HFF-Myc (cell line): ENCODE measurements around the gene OR10J5.
"Not testable (repeated sequence)": the region's sequence is repeated elsewhere in the genome, so short reads cannot be mapped to it uniquely, and the experiment has no call there.

Experiments
- DNase-seq: peaks from one replicate; pipeline ENCODE4 v3.0.0-alpha.2; 2011; ENCODE audit warnings: low read depth; ENCODE audit errors: extremely low read depth
- H3K4me3 ChIP-seq: replicated peaks from 2 replicates; pipeline ENCODE4 v1.5.1; 2011; ENCODE audit warnings: low read depth, mild to moderate bottlenecking, control low read depth, low read length
- CTCF ChIP-seq: IDR thresholded peaks from 2 replicates; pipeline ENCODE4 v1.5.1; 2012; ENCODE audit warnings: mild to moderate bottlenecking, low read depth, low read length, control low read depth; ENCODE audit errors: missing control alignments

The OR10J5 gene

GRCh38 chr1:159510229-159510541 is 25.6 kb downstream of the OR10J5 start:
- no peak for TF ChIP-seq CTCF

GRCh38 chr1:159509440-159510228 is 26.2 kb downstream of the OR10J5 start:
- H3K4me3 ChIP-seq: no peak overlapping the region
- no peak for TF ChIP-seq CTCF
- DNase-seq: no peak

More at GRCh38 chr1:159510229-159510541, 25.6 kb downstream of the OR10J5 start:
- H3K4me3 ChIP-seq: no peak overlapping the region
- no peak for DNase-seq

- H3K4me3 ChIP-seq: no peak overlapping the region
- DNase-seq: no peak
- TF ChIP-seq CTCF: no peak
These were observed 26.9 kb downstream of the OR10J5 start for GRCh38 chr1:159508951-159509350.

GRCh38 chr1:159505676-159506075 is 30.1 kb downstream of the OR10J5 start:
- no peak for TF ChIP-seq CTCF
- no peak overlapping the region for H3K4me3 ChIP-seq
- DNase-seq: no peak

- no peak overlapping the region for H3K4me3 ChIP-seq
- TF ChIP-seq CTCF: no peak
- no peak for DNase-seq
These were observed 34.7 kb downstream of the OR10J5 start for GRCh38 chr1:159501082-159501481.

GRCh38 chr1:159494513-159495210 is 41.1 kb downstream of the OR10J5 start:
- not testable (repeated sequence) for DNase-seq, H3K4me3 ChIP-seq

- TF ChIP-seq CTCF: no peak
- H3K4me3 ChIP-seq: no peak overlapping the region
- no peak for DNase-seq
These were observed 42.5 kb downstream of the OR10J5 start for GRCh38 chr1:159493354-159493753.
